Osteoblast (primary cell): ENCODE results near the gene IGFALS. TPM values are rescaled to one million over a fixed set of nuclear protein-coding genes. Genes with fewer than 3 reads are reported as not detected.

Experiments used
- DNase-seq: peaks from one replicate; pipeline ENCODE4 v3.0.0; 2011; ENCODE audit warnings: low spot score, mixed read lengths; ENCODE audit not compliant: insufficient read length; ENCODE audit errors: missing footprints
- H2AFZ ChIP-seq: 2 replicates; pipeline ENCODE4 v1.6.0; 2011; ENCODE audit warnings: mild to moderate bottlenecking, low read length
- H3K27ac ChIP-seq: 2 replicates; pipeline ENCODE4 v1.5.1; 2011; ENCODE audit warnings: mild to moderate bottlenecking, low read depth, low read length, moderate library complexity
- H3K27me3 ChIP-seq: 2 replicates; pipeline ENCODE4 v1.6.0; 2012; ENCODE audit warnings: mild to moderate bottlenecking, control low read depth, inconsistent platforms, low read length, moderate library complexity; ENCODE audit not compliant: insufficient read depth
- H3K36me3 ChIP-seq: 2 replicates; pipeline ENCODE4 v1.5.1; 2011; ENCODE audit warnings: mild to moderate bottlenecking, low read length, control low read depth, moderate library complexity; ENCODE audit not compliant: insufficient read depth
- H3K4me1 ChIP-seq: 2 replicates; pipeline ENCODE4 v1.5.1; 2011; ENCODE audit warnings: mild to moderate bottlenecking, low read length, control low read depth, moderate library complexity; ENCODE audit not compliant: insufficient read depth
- H3K4me2 ChIP-seq: 2 replicates; pipeline ENCODE4 v1.6.0; 2011; ENCODE audit warnings: mild to moderate bottlenecking, low read length; ENCODE audit not compliant: insufficient read depth
- H3K4me3 ChIP-seq: fragments of 200-600 bp; sonication (generic); 3 replicates; pipeline ENCODE4 v1.5.1; 2012; ENCODE audit warnings: mild to moderate bottlenecking, low read length, inconsistent platforms; ENCODE audit not compliant: insufficient read depth
- H3K79me2 ChIP-seq: 2 replicates; pipeline ENCODE4 v1.6.0; 2012; ENCODE audit warnings: mild to moderate bottlenecking, low read length, control low read depth, inconsistent platforms; ENCODE audit not compliant: insufficient read depth
- H3K9me3 ChIP-seq: 2 replicates; pipeline ENCODE4 v1.5.1; 2011; ENCODE audit warnings: low read depth, low read length, control low read depth
- H4K20me1 ChIP-seq: 2 replicates; pipeline ENCODE4 v1.6.0; 2012; ENCODE audit warnings: mild to moderate bottlenecking, low read length, control low read depth; ENCODE audit not compliant: insufficient read depth
- total RNA-seq: library from RNA; depleted of rRNA; stranded (reverse); fragments of >200 nt; gene quantifications from 2 replicates; pipeline ENCODE4 v1.2.3, GENCODE V29; 2012
- TF ChIP-seq, protein P1 (sequence below): IDR thresholded peaks from 2 replicates; pipeline ENCODE4 v1.5.1; 2011; ENCODE audit warnings: mild to moderate bottlenecking, low read depth, low read length, moderate library complexity; ENCODE audit errors: extremely low read depth

IGFALS gene
- total RNA-seq, 1 donor: not detected

DNA sequence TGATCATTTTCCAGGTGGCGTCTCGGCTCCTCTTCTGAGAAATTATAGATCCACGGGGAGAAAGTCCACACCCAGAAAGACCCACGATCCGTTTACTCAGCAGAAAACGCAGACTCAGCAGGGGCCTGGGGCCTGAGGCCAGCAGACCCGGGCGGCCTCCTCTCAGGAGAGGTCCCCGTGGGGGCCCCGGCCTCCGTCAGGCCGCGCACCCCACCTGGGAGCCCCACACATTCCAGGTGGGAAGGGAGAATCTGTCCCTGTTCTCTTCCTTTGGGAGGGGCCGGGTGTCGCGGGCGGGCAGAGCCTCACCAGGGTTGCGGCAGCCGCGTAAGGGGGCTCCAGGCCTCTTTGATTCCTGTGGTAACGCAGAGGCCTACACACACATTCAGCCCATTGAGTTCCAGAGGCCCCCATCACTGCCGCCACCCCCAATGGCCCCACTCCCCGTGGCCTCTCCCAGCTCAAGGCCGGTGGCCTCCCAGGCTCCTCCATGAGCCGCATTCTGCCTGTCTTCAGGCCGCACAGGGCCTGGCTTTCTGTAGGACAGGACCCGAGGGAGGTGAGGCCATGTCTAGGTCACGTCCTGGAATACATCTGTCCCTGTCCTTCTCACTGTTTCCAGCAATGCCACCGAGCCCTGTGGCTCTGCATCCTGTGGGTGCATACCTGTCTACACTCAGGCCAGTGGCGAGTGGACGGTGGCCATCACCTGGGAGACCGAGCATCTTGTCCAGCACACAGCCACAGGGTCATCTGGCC, 1.6 kb upstream of the IGFALS start:
- no peak overlapping the region for H3K4me3 ChIP-seq
- no peaks in the 10 kb centered on the region for H3K36me3 ChIP-seq
- H4K20me1 ChIP-seq: no peaks in the 10 kb centered on the region
- H2AFZ ChIP-seq: no peak overlapping the region
- no peaks in the 10 kb centered on the region for H3K79me2 ChIP-seq
- DNase-seq: peak; percentile 81
- TF ChIP-seq, protein P1, sequence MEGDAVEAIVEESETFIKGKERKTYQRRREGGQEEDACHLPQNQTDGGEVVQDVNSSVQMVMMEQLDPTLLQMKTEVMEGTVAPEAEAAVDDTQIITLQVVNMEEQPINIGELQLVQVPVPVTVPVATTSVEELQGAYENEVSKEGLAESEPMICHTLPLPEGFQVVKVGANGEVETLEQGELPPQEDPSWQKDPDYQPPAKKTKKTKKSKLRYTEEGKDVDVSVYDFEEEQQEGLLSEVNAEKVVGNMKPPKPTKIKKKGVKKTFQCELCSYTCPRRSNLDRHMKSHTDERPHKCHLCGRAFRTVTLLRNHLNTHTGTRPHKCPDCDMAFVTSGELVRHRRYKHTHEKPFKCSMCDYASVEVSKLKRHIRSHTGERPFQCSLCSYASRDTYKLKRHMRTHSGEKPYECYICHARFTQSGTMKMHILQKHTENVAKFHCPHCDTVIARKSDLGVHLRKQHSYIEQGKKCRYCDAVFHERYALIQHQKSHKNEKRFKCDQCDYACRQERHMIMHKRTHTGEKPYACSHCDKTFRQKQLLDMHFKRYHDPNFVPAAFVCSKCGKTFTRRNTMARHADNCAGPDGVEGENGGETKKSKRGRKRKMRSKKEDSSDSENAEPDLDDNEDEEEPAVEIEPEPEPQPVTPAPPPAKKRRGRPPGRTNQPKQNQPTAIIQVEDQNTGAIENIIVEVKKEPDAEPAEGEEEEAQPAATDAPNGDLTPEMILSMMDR: no peak
- H3K4me1 ChIP-seq: no peaks in the 10 kb centered on the region
- no peak overlapping the region for H3K4me2 ChIP-seq
- no peak overlapping the region for H3K27ac ChIP-seq
- no peaks in the 10 kb centered on the region for H3K9me3 ChIP-seq
- no peaks in the 10 kb centered on the region for H3K27me3 ChIP-seq

DNA sequence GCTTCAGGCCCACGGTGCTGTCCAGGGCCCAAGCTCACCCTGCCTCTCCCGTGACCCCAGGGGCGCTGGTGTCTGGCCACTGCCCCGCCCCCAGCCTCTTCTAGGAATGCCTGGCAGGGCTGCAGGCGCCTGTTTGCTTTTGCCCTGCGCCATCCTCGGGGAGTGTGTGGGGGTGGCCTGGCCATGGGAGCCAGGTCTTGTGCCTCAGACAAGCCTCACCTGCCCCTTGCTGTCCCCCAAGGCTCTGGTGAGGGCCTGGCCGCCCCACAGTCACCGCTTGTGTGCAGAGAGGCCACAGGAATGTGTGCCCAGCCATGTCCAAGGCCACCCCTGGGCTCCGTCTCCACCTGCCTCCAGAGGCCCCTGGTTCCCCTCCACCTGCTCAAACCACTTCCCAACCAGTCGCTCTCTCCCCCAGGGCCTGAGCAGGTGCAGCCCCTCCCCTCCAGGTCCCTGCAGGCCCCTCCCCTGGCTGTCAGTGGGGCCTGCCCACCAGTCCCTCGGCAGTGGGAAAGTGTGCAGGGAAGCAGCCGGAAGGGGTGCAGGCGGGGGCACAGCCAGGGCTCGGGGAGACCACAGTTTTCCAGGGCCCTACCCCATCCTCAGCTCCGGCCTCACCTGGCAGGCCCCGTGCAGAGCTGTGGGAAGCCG, 841 bp upstream of the IGFALS start:
- Histone ChIP-seq H3K36me3 (no peaks in the 10 kb centered on the region), H3K27me3 (no peaks in the 10 kb centered on the region), H3K27ac (no peak overlapping the region), H3K4me2 (no peak overlapping the region), H2AFZ (no peak overlapping the region), H3K4me3 (no peak overlapping the region), H3K4me1 (no peaks in the 10 kb centered on the region), H3K9me3 (no peaks in the 10 kb centered on the region), H3K79me2 (no peaks in the 10 kb centered on the region), H4K20me1 (no peaks in the 10 kb centered on the region)
- peak; percentile 92 for DNase-seq
- TF ChIP-seq, protein P1: no peak

DNA sequence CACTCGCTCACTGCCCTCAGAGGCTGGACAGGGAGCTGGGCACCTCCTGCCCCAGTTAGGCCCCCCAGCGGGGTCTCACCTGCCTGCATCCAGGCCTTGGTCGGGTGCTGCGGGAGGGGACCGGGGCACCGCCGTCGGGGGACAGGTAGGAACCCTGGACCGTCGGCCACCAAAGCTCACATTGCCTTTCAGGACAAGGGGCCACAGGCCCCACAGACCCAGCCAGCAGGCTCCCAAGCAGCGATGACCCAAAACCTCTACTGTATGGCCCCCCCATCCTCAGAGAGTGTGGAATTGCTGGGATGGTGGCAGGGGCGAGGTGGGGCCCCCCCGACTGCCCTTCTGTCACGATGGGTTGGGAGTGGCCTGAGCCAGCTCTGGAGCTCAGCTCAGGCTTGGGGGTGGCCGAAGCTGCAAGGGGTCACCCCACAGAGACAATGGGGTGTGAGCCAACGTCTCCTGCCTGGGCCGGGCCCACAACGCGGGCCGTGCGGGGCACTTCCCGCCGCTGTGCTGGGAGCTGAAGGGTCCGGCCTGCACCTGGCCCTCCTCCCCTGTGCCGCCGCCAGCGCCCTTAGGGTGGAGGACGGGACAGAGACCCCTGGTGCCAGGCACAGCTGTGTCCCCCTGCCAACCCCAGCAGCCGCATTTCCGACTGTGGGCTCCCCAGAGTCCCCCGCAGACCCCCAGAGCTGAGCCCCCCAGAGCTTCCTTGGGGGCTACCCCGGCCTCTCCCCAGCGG, 498 bp downstream of the IGFALS start:
- H2AFZ ChIP-seq: no peak overlapping the region
- no peaks in the 10 kb centered on the region for H3K27me3 ChIP-seq
- TF ChIP-seq, protein P1: no peak
- H3K79me2 ChIP-seq: no peaks in the 10 kb centered on the region
- no peaks in the 10 kb centered on the region for H3K4me1 ChIP-seq
- peak; percentile 73 for DNase-seq
- H3K4me2 ChIP-seq: no peak overlapping the region
- H4K20me1 ChIP-seq: no peaks in the 10 kb centered on the region
- H3K27ac ChIP-seq: no peak overlapping the region
- H3K4me3 ChIP-seq: no peak overlapping the region
- H3K9me3 ChIP-seq: no peaks in the 10 kb centered on the region
- peaks cover 5% of the 10 kb centered on the region for H3K36me3 ChIP-seq
